ENCODE results near the gene BSND. TPM values are rescaled to one million over a fixed set of nuclear protein-coding genes. Genes with fewer than 3 reads are reported as not detected.

Gene BSND
- total RNA-seq, 1 experiment from 2014 or later: not detected

DNA sequence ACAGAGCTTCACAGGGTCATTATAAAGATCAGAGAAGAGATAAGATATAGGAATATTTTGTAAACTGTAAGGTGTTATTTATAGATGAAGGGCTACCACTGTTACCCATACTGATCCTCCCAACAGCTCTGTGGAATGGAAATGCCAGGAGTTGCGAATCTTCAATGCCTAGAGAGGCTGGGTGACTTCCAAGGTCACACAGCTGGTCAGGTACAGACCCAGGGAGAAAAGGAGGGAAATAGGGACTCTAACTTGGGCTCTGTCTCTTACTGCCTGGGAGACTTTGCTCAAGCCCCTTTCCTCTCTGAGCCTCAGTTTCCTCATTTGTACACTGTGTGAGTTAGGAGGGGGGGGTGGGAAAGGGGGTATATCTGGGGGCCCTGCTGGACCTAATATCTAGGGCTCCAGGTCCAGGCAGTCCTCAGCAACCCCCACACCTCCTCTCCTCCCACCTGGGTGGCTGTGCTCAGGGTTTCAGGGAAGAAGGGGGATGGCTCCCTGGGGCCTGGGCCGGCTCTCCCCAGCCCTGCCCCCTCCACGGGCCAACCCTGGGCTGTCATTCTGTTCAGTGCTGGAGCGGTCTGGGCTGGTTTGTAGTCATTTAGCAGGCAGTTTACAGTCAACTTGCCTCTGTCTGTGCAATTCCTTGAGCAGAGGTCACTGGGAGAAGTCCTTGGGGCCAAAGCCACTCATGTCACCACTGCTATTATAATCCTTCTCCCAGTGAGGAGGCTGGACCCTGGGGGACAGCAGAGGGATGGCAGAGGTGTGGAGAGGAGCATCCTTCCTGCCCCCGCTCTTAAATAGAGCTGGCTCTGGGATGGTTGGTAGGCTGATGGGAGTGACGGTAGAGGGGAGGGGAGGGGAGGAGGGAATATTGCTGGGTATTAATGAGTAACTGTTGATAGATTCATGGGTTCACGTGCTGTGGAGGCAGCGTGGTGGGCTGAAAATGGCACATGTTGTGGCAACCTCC, 1.7 kb downstream of the BSND start:
- H3K27ac ChIP-seq (ENCODE audit: low read length): no peak overlapping the region
- H3K9me3 ChIP-seq (ENCODE audit: low read length): no peaks in the 10 kb centered on the region
- H3K4me1 ChIP-seq (ENCODE audit: insufficient read depth, low read length): no peaks in the 10 kb centered on the region
- ChIA-PET POLR2A (ENCODE audit: unreplicated experiment) (no interaction called here), CTCF (interaction anchor here (0.7 kb wide), 1 partner anchor 22 kb away, joined by 3 read pairs; no protein-coding TSS in a partner anchor)
- no TSS peak for BruUV-seq (replicated peaks)
- H3K27me3 ChIP-seq (ENCODE audit: low read length): no peaks in the 10 kb centered on the region
- DNase-seq: no peak
- H3K4me3 ChIP-seq (ENCODE audit: low read length): no peak overlapping the region
- no peaks in the 10 kb centered on the region for H3K9me2 ChIP-seq (replicated peaks; ENCODE audit: low read length)
- H3K79me2 ChIP-seq (ENCODE audit: low read length): no peaks in the 10 kb centered on the region
- no peak for TF ChIP-seq CTCF (conservative IDR thresholded peaks at IDR 0.05; ENCODE audit: low read depth, low read length)
- no peak for TF ChIP-seq EZH2 (IDR thresholded peaks at IDR 0.05; ENCODE audit: low read length, unreplicated experiment)
- TF ChIP-seq EZH2phosphoT487 (IDR thresholded peaks at IDR 0.05; ENCODE audit: borderline replicate concordance, low read length): no peak
- H3F3A ChIP-seq (ENCODE audit: low read length, unreplicated experiment): no peaks in the 10 kb centered on the region
- intact Hi-C loops (cut with micrococcal nuclease): loop anchor here (10.0 kb wide), 1 partner anchor 126 kb away; no protein-coding TSS in a partner anchor
- no peak overlapping the region for H3K9ac ChIP-seq (ENCODE audit: low read length)
- H3K36me3 ChIP-seq (ENCODE audit: low read depth, low read length): no peaks in the 10 kb centered on the region
- H3K4me2 ChIP-seq (ENCODE audit: low read length): no peak overlapping the region
- H2AFZ ChIP-seq (ENCODE audit: low read length): no peak overlapping the region
- H4K20me1 ChIP-seq (ENCODE audit: low read length): no peaks in the 10 kb centered on the region
- ATAC-seq: no peak

DNA sequence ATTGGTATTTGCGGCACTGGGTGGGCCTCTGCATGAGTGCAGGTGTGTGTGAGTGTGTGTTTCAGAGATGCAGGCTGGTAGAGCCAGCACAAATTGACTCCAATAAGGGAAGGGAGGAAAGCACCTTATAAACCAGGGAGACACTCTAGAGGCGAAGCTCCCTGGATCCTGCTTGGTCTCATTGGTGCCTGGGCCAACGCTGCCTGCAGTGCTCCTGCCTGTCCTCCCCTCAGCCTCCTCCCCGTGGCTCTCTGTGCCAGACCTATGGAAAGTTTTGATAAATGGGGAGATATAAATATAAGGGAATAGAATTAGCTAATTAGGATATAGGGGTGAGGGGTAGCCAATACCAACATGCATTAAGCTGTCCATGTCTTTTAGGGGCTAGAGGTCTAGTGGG, 2.6 kb downstream of the BSND start:
- ChIA-PET CTCF (no interaction called here), POLR2A (ENCODE audit: unreplicated experiment) (no interaction called here)
- Histone ChIP-seq H3K9me3 (ENCODE audit: low read length) (no peaks in the 10 kb centered on the region), H3K4me2 (ENCODE audit: low read length) (no peak overlapping the region), H3K4me3 (ENCODE audit: low read length) (no peak overlapping the region), H3K27me3 (ENCODE audit: low read length) (no peaks in the 10 kb centered on the region), H3F3A (ENCODE audit: low read length, unreplicated experiment) (no peaks in the 10 kb centered on the region), H3K9ac (ENCODE audit: low read length) (no peak overlapping the region), H2AFZ (ENCODE audit: low read length) (no peak overlapping the region), H3K9me2 (replicated peaks; ENCODE audit: low read length) (no peaks in the 10 kb centered on the region), H3K27ac (ENCODE audit: low read length) (no peak overlapping the region), H3K4me1 (ENCODE audit: insufficient read depth, low read length) (no peaks in the 10 kb centered on the region), H3K79me2 (ENCODE audit: low read length) (no peaks in the 10 kb centered on the region), H4K20me1 (ENCODE audit: low read length) (no peaks in the 10 kb centered on the region), H3K36me3 (ENCODE audit: low read depth, low read length) (no peaks in the 10 kb centered on the region)
- no TSS peak for BruUV-seq (replicated peaks)
- intact Hi-C loops (cut with micrococcal nuclease): loop anchor here (10.0 kb wide), 1 partner anchor 127 kb away; no protein-coding TSS in a partner anchor
- no peak for DNase-seq
- TF ChIP-seq EZH2 (IDR thresholded peaks at IDR 0.05; ENCODE audit: low read length, unreplicated experiment) (no peak), CTCF (conservative IDR thresholded peaks at IDR 0.05; ENCODE audit: low read depth, low read length) (no peak), EZH2phosphoT487 (IDR thresholded peaks at IDR 0.05; ENCODE audit: borderline replicate concordance, low read length) (no peak)
- ATAC-seq: no peak

GRCh38 chr1:55002686-55003085, 4.0 kb downstream of the BSND start:
- intact Hi-C loops (cut with micrococcal nuclease): loop anchor here (10.0 kb wide), 1 partner anchor 128 kb away; no protein-coding TSS in a partner anchor
- H3K4me2 ChIP-seq (ENCODE audit: low read length): no peak overlapping the region
- ChIA-PET POLR2A (ENCODE audit: unreplicated experiment) (interaction anchor here (0.5 kb wide), 1 partner anchor 44 kb away, joined by 3 read pairs; no protein-coding TSS in a partner anchor), CTCF (no interaction called here)
- H3K9me2 ChIP-seq (replicated peaks; ENCODE audit: low read length): no peaks in the 10 kb centered on the region
- TF ChIP-seq CTCF (conservative IDR thresholded peaks at IDR 0.05; ENCODE audit: low read depth, low read length) (no peak), EZH2 (IDR thresholded peaks at IDR 0.05; ENCODE audit: low read length, unreplicated experiment) (no peak), EZH2phosphoT487 (IDR thresholded peaks at IDR 0.05; ENCODE audit: borderline replicate concordance, low read length) (no peak)
- H3K4me1 ChIP-seq (ENCODE audit: insufficient read depth, low read length): peaks cover 4% of the 10 kb centered on the region
- H3K9me3 ChIP-seq (ENCODE audit: low read length): no peaks in the 10 kb centered on the region
- no peaks in the 10 kb centered on the region for H3K36me3 ChIP-seq (ENCODE audit: low read depth, low read length)
- H3K27ac ChIP-seq (ENCODE audit: low read length): no peak overlapping the region
- H3K27me3 ChIP-seq (ENCODE audit: low read length): no peaks in the 10 kb centered on the region
- DNase-seq (no peak), ATAC-seq (no peak)
- no TSS peak for BruUV-seq (replicated peaks)
- H3K79me2 ChIP-seq (ENCODE audit: low read length): no peaks in the 10 kb centered on the region
- H3K4me3 ChIP-seq (ENCODE audit: low read length): no peak overlapping the region
- H3F3A ChIP-seq (ENCODE audit: low read length, unreplicated experiment): no peaks in the 10 kb centered on the region
- H3K9ac ChIP-seq (ENCODE audit: low read length): no peak overlapping the region
- no peaks in the 10 kb centered on the region for H4K20me1 ChIP-seq (ENCODE audit: low read length)
- H2AFZ ChIP-seq (ENCODE audit: low read length): no peak overlapping the region

Measured in PC-3 (cell line).